HG02938 (cell line): ENCODE data around the gene OTOG.
"Not testable (repeated sequence)": the region's sequence is repeated elsewhere in the genome, so short reads cannot be mapped to it uniquely, and the experiment has no call there.

ENCODE experiments used
- ATAC-seq: cut with Tn5 transposase; IDR thresholded peaks from one replicate; pipeline ENCODE4 v1.9.1; 2021; ENCODE audit warnings: mild to moderate bottlenecking, moderate library complexity; ENCODE audit not compliant: unreplicated experiment

OTOG gene

DNA sequence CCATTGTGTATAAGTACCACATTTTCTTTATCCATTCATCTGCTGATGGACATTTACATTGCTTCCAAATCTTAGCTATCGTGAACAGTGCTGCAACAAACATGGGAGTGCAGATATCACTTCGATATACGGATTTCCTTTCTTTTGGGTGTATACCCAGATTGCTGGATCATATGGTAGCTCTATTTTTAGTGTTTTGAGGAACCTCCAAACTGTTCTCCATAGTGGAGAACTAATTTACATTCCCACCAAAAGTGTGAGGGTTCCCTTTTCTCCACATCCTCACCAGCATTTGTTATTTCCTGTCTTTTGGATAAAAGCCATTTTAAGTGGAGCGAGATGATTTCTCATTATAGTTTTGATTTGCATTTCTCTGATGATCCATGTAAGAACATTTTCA is 75.7 kb downstream of the OTOG start:
- ATAC-seq = not testable (repeated sequence)

DNA sequence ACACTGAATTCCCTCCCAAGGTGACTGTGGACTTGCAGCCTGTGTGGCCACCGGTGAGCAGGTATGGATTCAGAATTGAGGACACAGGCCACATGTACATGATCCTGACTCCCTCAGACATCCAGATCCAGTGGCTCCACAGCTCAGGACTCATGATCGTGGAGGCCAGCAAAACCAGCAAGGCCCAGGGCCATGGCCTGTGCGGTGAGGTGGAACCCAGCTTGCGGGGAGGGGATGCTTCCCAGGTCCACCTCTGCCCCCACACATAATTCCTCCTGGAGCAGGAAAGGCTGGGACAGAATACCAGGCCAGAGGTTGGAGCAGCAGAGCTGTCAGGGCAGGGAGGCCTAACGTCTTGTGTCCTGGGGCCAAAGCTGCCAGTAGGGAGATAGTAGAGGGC is 82.1 kb downstream of the OTOG start:
- ATAC-seq = no peak

- no peak for ATAC-seq
These were observed 83.9 kb downstream of the OTOG start for GRCh38 chr11:17630936-17631335.

DNA sequence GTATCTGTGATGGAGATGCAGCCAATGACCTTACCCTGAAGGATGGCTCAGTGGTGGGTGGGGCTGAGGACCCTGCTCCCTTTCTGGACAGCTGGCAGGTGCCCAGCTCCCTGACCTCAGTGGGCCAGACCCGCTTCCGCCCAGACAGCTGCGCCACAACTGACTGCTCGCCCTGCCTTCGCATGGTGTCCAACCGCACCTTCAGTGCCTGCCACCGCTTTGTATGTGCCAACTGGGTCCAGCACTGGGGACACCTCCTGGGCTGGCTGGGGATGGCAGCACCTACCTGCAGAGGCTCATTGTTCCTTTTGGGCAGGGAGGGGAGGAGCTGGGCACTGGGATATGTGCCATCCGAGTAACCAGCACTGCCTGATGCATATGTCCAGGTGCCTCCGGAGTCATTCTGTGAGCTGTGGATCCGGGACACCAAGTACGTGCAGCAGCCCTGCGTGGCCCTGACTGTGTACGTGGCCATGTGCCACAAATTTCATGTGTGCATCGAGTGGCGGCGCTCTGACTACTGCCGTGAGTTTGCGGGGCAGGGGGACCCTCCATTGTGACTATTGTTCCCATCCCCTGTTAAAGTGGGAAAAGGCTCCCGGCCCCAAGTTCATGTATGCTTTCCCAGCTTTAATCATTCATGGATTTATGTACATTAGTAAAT is 84.8 kb downstream of the OTOG start:
- no peak for ATAC-seq

DNA sequence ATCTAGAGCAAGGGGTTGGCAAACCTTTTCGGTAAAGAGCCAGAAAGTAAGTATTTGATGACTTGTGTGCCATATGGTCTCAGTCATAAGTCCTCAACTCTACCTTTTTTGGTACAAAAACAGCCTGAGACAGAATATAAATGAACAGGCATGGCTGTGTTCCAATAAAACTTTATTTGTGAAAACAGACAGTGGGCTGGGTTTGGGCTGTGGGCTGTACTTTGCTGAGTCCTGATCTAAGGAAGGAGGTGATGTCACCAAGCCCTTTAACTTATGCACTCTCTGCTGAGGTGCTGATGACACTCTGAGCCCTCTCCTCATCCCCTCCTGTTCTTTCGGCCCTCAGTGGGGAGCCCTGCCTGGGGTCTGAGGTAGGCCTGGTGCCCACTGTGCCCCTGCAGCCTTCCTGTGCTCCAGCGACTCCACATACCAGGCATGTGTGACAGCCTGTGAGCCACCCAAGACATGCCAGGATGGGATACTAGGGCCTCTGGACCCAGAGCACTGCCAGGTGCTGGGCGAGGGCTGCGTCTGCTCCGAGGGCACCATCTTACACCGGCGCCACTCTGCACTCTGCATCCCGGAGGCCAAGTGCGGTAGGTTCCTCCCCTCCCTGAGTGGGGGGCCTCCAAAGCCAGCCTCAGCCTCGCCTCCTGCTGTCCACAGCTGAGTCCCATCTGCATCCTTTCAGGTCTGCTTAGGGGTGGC is 86.4 kb downstream of the OTOG start:
- no peak for ATAC-seq

GRCh38 chr11:17633987-17634775 is 87.1 kb downstream of the OTOG start:
- ATAC-seq = no peak

DNA sequence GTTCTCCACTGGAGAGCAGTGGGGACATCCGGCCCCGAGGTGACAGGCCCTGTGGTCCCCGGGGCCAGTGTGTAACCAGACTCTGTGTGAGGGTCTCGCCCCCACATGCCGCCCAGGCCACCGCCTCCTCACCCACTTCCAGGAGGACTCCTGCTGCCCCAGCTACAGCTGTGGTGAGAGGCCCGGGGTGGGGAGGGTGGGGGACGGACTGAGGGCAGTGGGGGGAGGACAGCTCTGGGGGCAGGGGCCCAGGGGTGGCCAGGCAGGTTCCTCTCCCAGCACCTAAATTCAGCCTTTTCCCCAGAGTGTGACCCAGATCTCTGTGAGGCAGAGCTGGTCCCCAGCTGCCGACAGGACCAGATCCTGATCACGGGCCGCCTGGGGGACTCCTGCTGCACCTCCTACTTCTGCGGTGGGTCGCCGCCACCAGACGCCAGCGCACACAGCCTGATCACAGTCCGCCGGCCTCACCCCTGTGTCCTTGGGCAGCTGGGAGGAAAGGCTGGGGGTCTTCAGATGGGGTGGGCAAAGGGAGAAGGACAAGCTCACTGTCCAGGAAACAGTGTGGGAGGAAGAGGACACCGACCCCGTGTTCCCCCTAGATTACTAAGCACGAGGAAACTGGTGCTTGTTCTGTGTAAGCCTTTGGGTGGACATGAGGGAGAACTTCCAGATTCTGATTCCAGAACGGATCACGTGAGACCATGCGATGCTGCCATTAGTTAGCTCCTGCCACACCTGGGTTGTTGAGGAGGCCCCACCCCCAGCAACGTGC is 87.9 kb downstream of the OTOG start:
- no peak for ATAC-seq

DNA sequence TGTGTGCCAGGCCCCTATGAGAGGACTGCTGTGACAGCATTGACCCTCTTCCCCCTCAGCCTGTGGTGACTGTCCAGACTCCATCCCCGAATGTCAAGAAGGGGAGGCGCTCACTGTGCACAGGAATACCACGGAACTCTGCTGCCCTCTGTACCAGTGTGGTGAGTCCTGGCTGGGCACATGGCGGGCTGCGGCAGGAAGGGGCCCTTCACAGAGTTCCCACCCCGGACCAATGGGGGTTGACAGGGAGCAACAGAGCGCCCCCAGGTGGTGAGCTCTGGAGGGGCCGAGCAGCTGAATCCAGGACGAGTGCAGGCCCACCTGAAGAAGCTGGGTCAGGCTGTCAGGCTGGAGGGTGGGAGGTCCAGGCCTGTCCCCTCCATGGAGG is 88.5 kb downstream of the OTOG start:
- ATAC-seq = no peak

- no peak for ATAC-seq
These were observed 89.7 kb downstream of the OTOG start for GRCh38 chr11:17636721-17637120.

GRCh38 chr11:17637901-17638300 is 90.8 kb downstream of the OTOG start:
- ATAC-seq = no peak

GRCh38 chr11:17638311-17638710 is 91.3 kb downstream of the OTOG start:
- no peak for ATAC-seq

DNA sequence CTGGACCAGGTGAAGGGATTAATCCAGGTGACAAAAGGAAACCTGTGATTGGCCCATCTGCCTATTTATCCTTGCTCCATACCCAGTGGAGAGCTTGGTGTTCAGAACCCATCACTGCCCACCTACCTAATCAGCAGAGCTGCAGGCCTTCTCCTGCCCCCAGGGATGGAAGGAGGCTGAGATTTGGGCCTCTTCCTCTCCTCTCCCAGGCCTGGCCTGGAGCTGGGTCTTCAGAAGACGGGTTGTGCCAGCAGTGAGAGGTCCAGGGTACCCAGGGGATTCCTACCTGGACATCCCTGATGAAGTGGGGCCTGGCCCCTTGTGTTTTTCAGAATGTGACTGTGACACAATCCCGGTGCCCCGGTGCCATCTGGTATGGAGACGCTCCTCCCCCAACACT is 92.0 kb downstream of the OTOG start:
- ATAC-seq = no peak

GRCh38 chr11:17639781-17640180 is 92.7 kb downstream of the OTOG start:
- no peak for ATAC-seq

DNA sequence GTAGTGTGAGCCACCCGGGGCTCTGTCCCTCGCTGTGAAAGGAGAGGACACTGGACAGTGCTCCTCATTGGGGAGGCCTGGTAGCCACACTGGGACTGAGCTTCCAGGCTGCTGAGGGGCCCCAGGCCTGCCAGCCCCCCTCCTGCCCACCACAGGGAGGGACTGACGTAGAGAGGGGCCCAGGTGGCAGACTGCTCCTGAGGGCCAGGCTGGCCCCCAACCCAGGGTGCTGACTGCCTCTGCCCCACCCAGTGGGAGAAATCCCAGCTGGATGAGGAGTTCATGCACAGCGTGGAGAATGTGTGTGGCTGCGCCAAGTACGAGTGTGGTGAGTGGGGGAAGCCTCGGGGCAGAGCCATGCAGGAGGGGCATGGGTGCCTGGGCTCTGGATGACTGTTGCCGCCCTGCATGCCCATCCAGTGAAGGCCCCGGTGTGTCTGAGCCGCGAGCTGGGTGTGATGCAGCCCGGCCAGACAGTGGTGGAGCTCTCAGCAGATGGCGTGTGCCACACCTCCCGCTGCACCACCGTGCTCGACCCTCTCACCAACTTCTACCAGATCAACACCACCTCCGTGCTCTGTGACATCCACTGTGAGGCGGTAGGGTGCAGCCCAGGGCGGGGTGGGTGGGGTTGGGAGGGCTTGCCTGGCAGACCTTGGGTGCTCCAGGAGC is 93.6 kb downstream of the OTOG start:
- ATAC-seq = no peak

DNA sequence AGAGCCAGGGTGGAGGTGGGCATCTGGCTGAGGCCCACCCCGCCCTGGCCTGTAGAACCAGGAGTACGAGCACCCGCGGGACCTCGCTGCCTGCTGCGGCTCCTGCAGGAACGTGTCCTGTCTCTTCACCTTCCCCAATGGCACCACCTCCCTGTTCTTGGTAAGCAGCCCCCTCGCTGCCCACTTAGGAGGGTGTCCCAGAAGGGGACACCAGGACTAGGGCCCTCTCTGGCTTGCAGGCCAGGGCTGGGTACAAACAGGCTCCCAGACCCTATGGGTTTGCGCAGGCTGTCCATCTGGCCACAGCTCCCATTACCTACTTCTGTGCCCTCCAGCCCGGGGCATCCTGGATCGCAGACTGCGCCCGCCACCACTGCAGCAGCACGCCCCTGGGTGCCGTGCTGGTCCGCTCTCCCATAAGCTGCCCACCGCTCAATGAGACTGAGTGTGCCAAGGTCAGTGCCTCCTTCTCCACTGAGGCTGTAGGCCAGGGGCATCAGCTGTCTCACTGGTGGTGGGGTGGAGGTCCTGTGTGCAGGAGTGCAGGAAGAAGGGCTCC is 94.8 kb downstream of the OTOG start:
- ATAC-seq = no peak

DNA sequence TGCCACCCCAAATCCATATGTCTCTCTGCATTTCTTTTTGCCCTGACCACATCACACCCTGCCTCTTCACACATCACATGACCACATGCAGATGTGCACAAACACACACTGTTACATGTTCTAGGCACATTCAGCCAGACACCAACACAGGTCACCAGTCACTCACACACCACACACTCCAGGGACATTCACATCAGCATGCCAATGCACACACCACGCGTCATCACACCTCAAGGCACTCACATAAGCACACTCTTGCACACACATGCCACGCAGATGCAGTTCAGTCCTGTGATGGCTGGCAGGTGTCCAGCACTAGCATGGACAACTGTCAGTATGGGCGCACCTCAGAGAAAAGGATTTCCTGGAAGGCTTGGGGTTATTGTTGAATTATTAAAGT is 95.3 kb downstream of the OTOG start:
- ATAC-seq = no peak

DNA sequence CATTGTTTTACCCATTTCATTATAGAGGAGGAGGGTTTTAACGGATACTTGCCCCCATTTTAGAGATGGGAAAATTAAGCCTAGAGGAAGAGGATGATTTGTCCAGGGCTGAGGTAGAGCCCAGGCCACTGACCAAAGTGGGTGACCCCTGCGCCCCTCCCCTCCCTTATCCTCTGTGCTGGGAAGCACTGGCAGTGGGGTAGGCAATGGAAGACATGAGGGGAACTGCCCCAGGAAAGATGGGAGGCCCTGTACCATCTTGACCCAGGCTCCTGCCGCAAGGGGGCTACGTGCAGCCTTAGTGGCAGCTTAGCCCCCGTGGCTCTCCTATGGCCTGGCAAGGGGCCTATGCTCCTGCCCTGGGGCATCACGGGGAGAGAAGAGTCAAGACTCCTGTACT is 95.9 kb downstream of the OTOG start:
- no peak for ATAC-seq

DNA sequence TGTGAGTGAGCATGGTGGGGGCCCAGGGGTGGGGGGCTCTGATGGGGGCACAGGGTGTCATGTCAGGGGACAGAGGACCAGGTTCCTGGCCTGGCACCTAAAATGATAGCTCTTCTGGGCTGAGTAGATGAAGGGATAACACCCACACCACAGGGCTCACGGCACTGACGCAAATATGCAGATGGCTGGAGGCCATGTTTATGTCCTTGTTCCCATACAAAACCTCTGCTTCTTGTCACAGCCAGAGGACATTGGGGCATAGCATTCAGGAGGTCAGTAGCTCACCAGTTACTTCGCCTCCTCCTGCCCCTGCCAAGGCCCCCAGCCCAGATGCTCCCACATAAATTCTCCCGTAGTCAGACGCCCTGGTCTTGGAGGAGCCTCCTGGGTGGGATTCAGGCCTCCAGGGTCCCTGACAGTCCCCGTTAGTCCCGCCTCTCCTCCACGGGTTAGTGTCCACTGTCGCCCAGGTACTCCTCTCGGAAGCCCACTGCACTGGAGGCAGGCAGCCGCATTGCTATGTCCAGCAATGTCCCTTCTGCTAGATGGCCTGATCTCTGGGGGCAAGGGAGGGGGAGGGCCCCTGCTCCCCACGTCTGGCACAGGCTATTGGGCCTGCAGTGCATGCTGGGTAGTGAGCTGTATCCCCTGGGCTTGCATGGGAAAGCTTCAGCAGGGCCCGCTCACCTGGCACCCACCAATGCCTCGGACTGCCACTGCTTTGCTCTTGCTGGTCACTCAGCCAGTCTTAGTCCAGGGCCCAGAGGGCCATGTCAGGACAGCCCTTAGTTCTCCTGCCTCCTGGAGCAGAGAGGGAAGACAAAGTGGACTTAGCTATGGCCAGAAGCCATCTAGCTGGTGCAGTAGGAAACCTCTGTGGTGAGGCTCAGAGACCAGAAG is 96.7 kb downstream of the OTOG start:
- ATAC-seq = no peak

GRCh38 chr11:17645190-17645970 is 98.3 kb downstream of the OTOG start:
- no peak for ATAC-seq
